Measurements from ENCODE around the gene ZCCHC9. TPM values are rescaled to one million over a fixed set of nuclear protein-coding genes. Genes with fewer than 3 reads are reported as not detected.

Gene ZCCHC9
- total RNA-seq, 2 experiments from 2014 or later = 19.2 to 27.4 TPM

DNA sequence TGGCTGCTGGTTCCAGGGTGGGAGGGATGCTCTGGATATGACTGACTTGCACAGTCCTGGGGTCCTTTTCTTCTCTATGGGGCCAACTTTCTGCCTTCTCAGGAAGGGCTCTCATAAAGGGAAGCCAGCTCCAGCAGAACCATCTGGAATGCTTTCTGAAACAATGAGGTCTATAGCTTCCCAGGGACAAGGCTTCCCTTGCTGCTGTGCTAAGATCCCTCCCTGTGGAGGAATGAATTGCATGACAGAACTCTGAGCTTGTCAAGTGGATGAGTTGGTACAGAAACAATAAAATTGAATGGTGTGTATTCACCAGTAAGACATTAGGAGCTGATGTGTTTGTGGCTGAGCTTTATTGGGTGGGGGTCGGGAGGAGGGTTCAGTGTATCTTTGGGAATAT lies 48.5 kb upstream of the ZCCHC9 start:
- Histone ChIP-seq H3K9me3 (ENCODE audit: low read length) (no peaks in the 10 kb centered on the region), H3K36me3 (ENCODE audit: insufficient read depth, low read length) (peaks cover 6% of the 10 kb centered on the region; the same call in 1 of the 2 replicates), H3K27ac (ENCODE audit: low read depth, low read length, poor library complexity, severe bottlenecking) (no peak overlapping the region), H2AFZ (ENCODE audit: low read length) (no peak overlapping the region), H3K4me1 (ENCODE audit: insufficient read depth, low read length, poor library complexity, severe bottlenecking) (no peaks in the 10 kb centered on the region), H3K79me2 (ENCODE audit: insufficient read depth, low read depth, low read length) (no peaks in the 10 kb centered on the region), H4K20me1 (ENCODE audit: insufficient read depth, low read length) (no peaks in the 10 kb centered on the region), H3K4me3 (ENCODE audit: low read depth, low read length, poor library complexity, severe bottlenecking) (no peak overlapping the region), H3K4me2 (ENCODE audit: low read length) (no peak overlapping the region), H3K9me2 (ENCODE audit: insufficient read depth, low read length) (no peaks in the 10 kb centered on the region)
- DNase-seq (ENCODE audit: low spot score) = no peak
- no peak for TF ChIP-seq EZH2phosphoT487 (IDR thresholded peaks at IDR 0.05; ENCODE audit: borderline replicate concordance, low read depth, low read length)
- TF ChIP-seq, protein P1, sequence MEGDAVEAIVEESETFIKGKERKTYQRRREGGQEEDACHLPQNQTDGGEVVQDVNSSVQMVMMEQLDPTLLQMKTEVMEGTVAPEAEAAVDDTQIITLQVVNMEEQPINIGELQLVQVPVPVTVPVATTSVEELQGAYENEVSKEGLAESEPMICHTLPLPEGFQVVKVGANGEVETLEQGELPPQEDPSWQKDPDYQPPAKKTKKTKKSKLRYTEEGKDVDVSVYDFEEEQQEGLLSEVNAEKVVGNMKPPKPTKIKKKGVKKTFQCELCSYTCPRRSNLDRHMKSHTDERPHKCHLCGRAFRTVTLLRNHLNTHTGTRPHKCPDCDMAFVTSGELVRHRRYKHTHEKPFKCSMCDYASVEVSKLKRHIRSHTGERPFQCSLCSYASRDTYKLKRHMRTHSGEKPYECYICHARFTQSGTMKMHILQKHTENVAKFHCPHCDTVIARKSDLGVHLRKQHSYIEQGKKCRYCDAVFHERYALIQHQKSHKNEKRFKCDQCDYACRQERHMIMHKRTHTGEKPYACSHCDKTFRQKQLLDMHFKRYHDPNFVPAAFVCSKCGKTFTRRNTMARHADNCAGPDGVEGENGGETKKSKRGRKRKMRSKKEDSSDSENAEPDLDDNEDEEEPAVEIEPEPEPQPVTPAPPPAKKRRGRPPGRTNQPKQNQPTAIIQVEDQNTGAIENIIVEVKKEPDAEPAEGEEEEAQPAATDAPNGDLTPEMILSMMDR (conservative IDR thresholded peaks at IDR 0.05; ENCODE audit: low read length) = no peak
- no TSS peak for BruUV-seq (replicated peaks)
- intact Hi-C loops (cut with micrococcal nuclease; ENCODE audit: unreplicated experiment) = no loop called here
- ChIA-PET POLR2A (interaction anchor here (0.8 kb wide), 1 partner anchor 35 kb away, joined by 3 read pairs; no protein-coding TSS in a partner anchor), CTCF (ENCODE audit: unreplicated experiment) (interaction anchor here (0.5 kb wide), 1 partner anchor 1788 kb away, joined by 5 read pairs; no protein-coding TSS in a partner anchor)

DNA sequence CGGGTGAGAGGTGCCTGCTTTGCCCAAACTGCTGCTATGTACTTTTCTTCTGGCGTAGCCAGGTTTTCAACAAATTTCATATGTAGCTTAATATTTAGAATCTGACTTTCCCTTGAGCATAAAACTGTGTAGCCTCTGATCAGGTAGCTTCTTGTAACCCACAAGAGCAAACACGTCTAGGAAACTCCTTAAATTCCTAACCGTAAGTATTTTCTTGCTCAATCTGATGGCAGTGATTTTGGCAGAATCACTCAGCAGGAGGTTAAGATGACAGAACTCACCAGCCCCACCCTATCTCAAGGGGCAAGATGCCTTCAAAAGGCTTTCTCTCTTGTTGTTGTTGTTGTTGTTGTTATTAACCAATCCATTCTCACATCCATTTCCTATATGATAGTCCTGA lies 47.5 kb upstream of the ZCCHC9 start:
- H3K4me1 ChIP-seq (ENCODE audit: insufficient read depth, low read length, poor library complexity, severe bottlenecking) = no peaks in the 10 kb centered on the region
- H2AFZ ChIP-seq (ENCODE audit: low read length) = no peak overlapping the region
- no peaks in the 10 kb centered on the region for H4K20me1 ChIP-seq (ENCODE audit: insufficient read depth, low read length)
- no peak for DNase-seq (ENCODE audit: low spot score)
- H3K79me2 ChIP-seq (ENCODE audit: insufficient read depth, low read depth, low read length) = no peaks in the 10 kb centered on the region
- ChIA-PET CTCF (ENCODE audit: unreplicated experiment) (no interaction called here), POLR2A (no interaction called here)
- intact Hi-C loops (cut with micrococcal nuclease; ENCODE audit: unreplicated experiment) = no loop called here
- H3K4me3 ChIP-seq (ENCODE audit: low read depth, low read length, poor library complexity, severe bottlenecking) = no peak overlapping the region
- no peaks in the 10 kb centered on the region for H3K9me3 ChIP-seq (ENCODE audit: low read length)
- TF ChIP-seq, protein P1 (conservative IDR thresholded peaks at IDR 0.05; ENCODE audit: low read length) = no peak
- no peak for TF ChIP-seq EZH2phosphoT487 (IDR thresholded peaks at IDR 0.05; ENCODE audit: borderline replicate concordance, low read depth, low read length)
- no peak overlapping the region for H3K4me2 ChIP-seq (ENCODE audit: low read length)
- H3K9me2 ChIP-seq (ENCODE audit: insufficient read depth, low read length) = no peaks in the 10 kb centered on the region
- H3K27ac ChIP-seq (ENCODE audit: low read depth, low read length, poor library complexity, severe bottlenecking) = no peak overlapping the region
- BruUV-seq (replicated peaks) = no TSS peak
- H3K36me3 ChIP-seq (ENCODE audit: insufficient read depth, low read length) = peaks cover 6% of the 10 kb centered on the region; the same call in 1 of the 2 replicates

DNA sequence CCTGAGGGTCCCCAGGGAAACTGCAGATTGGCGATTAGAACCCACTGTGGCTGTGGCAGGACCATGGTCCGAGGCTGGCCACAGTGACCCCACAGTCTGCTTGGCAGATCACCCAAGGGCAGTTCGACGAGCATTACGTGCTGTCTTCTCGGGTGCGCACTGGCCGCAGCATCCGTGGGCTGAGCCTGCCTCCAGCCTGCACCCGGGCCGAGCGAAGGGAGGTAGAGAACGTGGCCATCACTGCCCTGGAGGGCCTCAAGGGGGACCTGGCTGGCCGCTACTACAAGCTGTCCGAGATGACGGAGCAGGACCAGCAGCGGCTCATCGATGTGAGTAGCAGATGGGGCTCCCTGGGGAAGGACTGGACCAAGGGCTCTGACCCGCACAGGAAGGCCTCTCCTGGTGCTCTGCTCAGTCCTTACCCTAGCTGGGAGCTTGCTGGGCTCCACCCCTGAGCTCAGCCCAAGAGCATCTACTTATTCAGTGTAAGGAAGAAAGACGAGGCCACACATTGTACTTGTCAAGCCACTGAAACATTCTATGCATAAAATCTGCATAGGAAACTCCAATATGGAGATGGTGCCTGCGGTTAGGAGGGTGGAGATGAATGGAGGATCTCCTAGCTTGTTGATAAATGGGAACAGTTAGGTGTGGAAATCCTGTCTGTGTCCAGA lies 46.4 kb upstream of the ZCCHC9 start:
- DNase-seq (ENCODE audit: low spot score) = no peak
- Histone ChIP-seq H3K4me2 (ENCODE audit: low read length) (no peak overlapping the region), H3K27ac (ENCODE audit: low read depth, low read length, poor library complexity, severe bottlenecking) (no peak overlapping the region), H3K4me3 (ENCODE audit: low read depth, low read length, poor library complexity, severe bottlenecking) (no peak overlapping the region), H3K36me3 (ENCODE audit: insufficient read depth, low read length) (peaks cover 5% of the 10 kb centered on the region; the same call in 1 of the 2 replicates), H4K20me1 (ENCODE audit: insufficient read depth, low read length) (no peaks in the 10 kb centered on the region), H3K9me2 (ENCODE audit: insufficient read depth, low read length) (no peaks in the 10 kb centered on the region), H3K79me2 (ENCODE audit: insufficient read depth, low read depth, low read length) (no peaks in the 10 kb centered on the region), H2AFZ (ENCODE audit: low read length) (no peak overlapping the region), H3K9me3 (ENCODE audit: low read length) (no peaks in the 10 kb centered on the region), H3K4me1 (ENCODE audit: insufficient read depth, low read length, poor library complexity, severe bottlenecking) (no peaks in the 10 kb centered on the region)
- BruUV-seq (replicated peaks) = no TSS peak
- ChIA-PET CTCF (ENCODE audit: unreplicated experiment) (no interaction called here), POLR2A (interaction anchor here (0.6 kb wide), 1 partner anchor 413 kb away, joined by 8 read pairs; no protein-coding TSS in a partner anchor)
- TF ChIP-seq, protein P1 (conservative IDR thresholded peaks at IDR 0.05; ENCODE audit: low read length) = no peak
- no peak for TF ChIP-seq EZH2phosphoT487 (IDR thresholded peaks at IDR 0.05; ENCODE audit: borderline replicate concordance, low read depth, low read length)
- intact Hi-C loops (cut with micrococcal nuclease; ENCODE audit: unreplicated experiment) = no loop called here
